Uterus (tissue), 4 donors: ENCODE data around the gene AQP3. TPM values are rescaled to one million over a fixed set of nuclear protein-coding genes. Genes with fewer than 3 reads are reported as not detected.
A peak's percentile ranks its signal among the peaks of the same experiment; 100 is the strongest.

Experiments
- DNase-seq, 2 donors: peaks; one replicate each; pipeline ENCODE4 v3.0.0-alpha.2; 2019 to 2020
- H3K27ac ChIP-seq, 2 donors: fragments of 200-600 bp; sonication (generic); 1 replicate in 1 of 2; 2 replicates in 1 of 2; pipeline ENCODE4 v1.5.1; 2016 to 2018
- H3K27me3 ChIP-seq, 2 donors: fragments of 200-600 bp; sonication (generic); one replicate each; pipeline ENCODE4 v1.5.1; 2018 to 2019; ENCODE audit warnings: control low read depth in 1 of 2
- H3K36me3 ChIP-seq, 2 donors: fragments of 200-600 bp; sonication (generic); one replicate each; pipeline ENCODE4 v1.5.1; 2019; ENCODE audit warnings: control low read depth in 1 of 2
- H3K4me1 ChIP-seq, 2 donors: fragments of 200-600 bp; sonication (generic); one replicate each; pipeline ENCODE4 v1.5.1; 2018 to 2019; ENCODE audit warnings: control low read depth in 1 of 2
- H3K4me3 ChIP-seq, 2 donors: fragments of 200-600 bp; sonication (generic); 1 replicate in 1 of 2; 2 replicates in 1 of 2; pipeline ENCODE4 v1.5.1; 2018 to 2019; ENCODE audit warnings: mild to moderate bottlenecking in 1 of 2
- H3K9me3 ChIP-seq, 2 donors: fragments of 200-600 bp; sonication (generic); one replicate each; pipeline ENCODE4 v1.5.1; 2019; ENCODE audit warnings: control low read depth in 1 of 2
- CTCF ChIP-seq, 4 experiments: fragments of 200-600 bp in 2 of 4; fragments of 450-650 bp in 2 of 4; sonication (generic) in 2 of 4; IDR thresholded peaks; one replicate each; pipeline ENCODE4 v1.5.1; 2016 to 2019; ENCODE audit warnings: antibody characterized with exemption in 4 of 4, mild to moderate bottlenecking in 2 of 4, moderate library complexity in 1 of 4
- POLR2A ChIP-seq, 2 donors: fragments of 450-650 bp; IDR thresholded peaks; one replicate each; pipeline ENCODE4 v1.6.1; 2016; ENCODE audit warnings: antibody characterized with exemption in 2 of 2, mild to moderate bottlenecking in 1 of 2, moderate library complexity in 1 of 2
- intact Hi-C: fragments of 100-400 bp; cut with DNase I; formaldehyde crosslinking; loops from one replicate; pipeline ENCODE4 v1.15.1; 2023; ENCODE audit warnings: low total_unique reads
- total RNA-seq, 4 donors: library from RNA; depleted of rRNA in 3 of 4; stranded (reverse); fragments of >200 nt in 3 of 4; gene quantifications; one replicate each; pipeline versions ENCODE4 v1.1.0 to v1.2.4, GENCODE V29; 2014 to 2023
- donor health status: DM: yes; HTN: yes; CAD: no.

The AQP3 gene
- total RNA-seq, 4 donors from 2014 or later: 2.8 to 14.4 (median 5.8) TPM; not detected in 1

GRCh38 chr9:33450621-33451146 lies 3.3 kb upstream of the AQP3 start:
- H3K27me3 ChIP-seq: no peaks in the 10 kb centered on the region
- peaks cover 0 to 9% of the 10 kb centered on the region in 2 donors for H3K4me1 ChIP-seq
- intact Hi-C loops: no loop called here
- H3K27ac ChIP-seq: no peak overlapping the region
- TF ChIP-seq POLR2A (IDR thresholded peaks at IDR 0.05): no peak
- no peak for TF ChIP-seq CTCF (IDR thresholded peaks at IDR 0.05)
- H3K9me3 ChIP-seq: no peaks in the 10 kb centered on the region
- no peak for DNase-seq
- no peaks in the 10 kb centered on the region for H3K36me3 ChIP-seq
- H3K4me3 ChIP-seq: no peak overlapping the region

GRCh38 chr9:33449715-33450114 lies 2.3 kb upstream of the AQP3 start:
- Histone ChIP-seq H3K9me3 (no peaks in the 10 kb centered on the region), H3K27me3 (no peaks in the 10 kb centered on the region), H3K4me3 (no peak overlapping the region), H3K4me1 (peaks cover 0 to 9% of the 10 kb centered on the region in 2 donors), H3K27ac (no peak overlapping the region), H3K36me3 (no peaks in the 10 kb centered on the region)
- intact Hi-C loops: no loop called here
- TF ChIP-seq CTCF (IDR thresholded peaks at IDR 0.05) (no peak), POLR2A (IDR thresholded peaks at IDR 0.05) (no peak)
- no peak for DNase-seq

GRCh38 chr9:33447799-33448553 lies 583 bp upstream of the AQP3 start:
- no peak for TF ChIP-seq CTCF (IDR thresholded peaks at IDR 0.05)
- TF ChIP-seq POLR2A (IDR thresholded peaks at IDR 0.05): no peak
- no peaks in the 10 kb centered on the region for H3K27me3 ChIP-seq
- DNase-seq: no peak
- peak overlapping the region; percentile 30 to 37 for H3K4me3 ChIP-seq
- no peaks in the 10 kb centered on the region for H3K36me3 ChIP-seq
- intact Hi-C loops: no loop called here
- peaks cover 0 to 9% of the 10 kb centered on the region in 2 donors for H3K4me1 ChIP-seq
- peak overlapping the region; percentile 7 to 32 for H3K27ac ChIP-seq
- H3K9me3 ChIP-seq: no peaks in the 10 kb centered on the region

- intact Hi-C loops: no loop called here
These were observed 1.0 kb downstream of the AQP3 start for GRCh38 chr9:33446240-33446945.

More at GRCh38 chr9:33446240-33446945, 1.0 kb downstream of the AQP3 start:
- peak overlapping the region in 1 of 2 donors; percentile 37 for H3K4me3 ChIP-seq
- TF ChIP-seq CTCF (IDR thresholded peaks at IDR 0.05) (no peak), POLR2A (IDR thresholded peaks at IDR 0.05) (no peak)
- H3K4me1 ChIP-seq: peaks cover 0 to 9% of the 10 kb centered on the region in 2 donors
- DNase-seq: peak in 1 of 2 donors; percentile 25
- H3K27me3 ChIP-seq: no peaks in the 10 kb centered on the region
- H3K9me3 ChIP-seq: no peaks in the 10 kb centered on the region
- H3K36me3 ChIP-seq: no peaks in the 10 kb centered on the region
- peak overlapping the region; percentile 9 to 32 for H3K27ac ChIP-seq
